Loucy (cell line): ENCODE measurements around the gene HPSE2.

Source experiments
- H2AFZ ChIP-seq: fragments of 200-600 bp; sonication (generic); 2 replicates; pipeline ENCODE4 v1.6.0; 2016; ENCODE audit warnings: antibody characterized with exemption, mild to moderate bottlenecking, low read length, moderate library complexity
- H3F3A ChIP-seq: fragments of 200-600 bp; 2 replicates; pipeline ENCODE4 v1.6.0; 2016; ENCODE audit warnings: antibody characterized with exemption, low read depth, mild to moderate bottlenecking
- H3K27me3 ChIP-seq: fragments of 200-600 bp; sonication (generic); 2 replicates; pipeline ENCODE4 v1.6.1; 2014; ENCODE audit warnings: low read length, mild to moderate bottlenecking; ENCODE audit not compliant: insufficient read depth, poor library complexity, severe bottlenecking
- H3K36me3 ChIP-seq: fragments of 200-600 bp; sonication (generic); 2 replicates; pipeline ENCODE4 v1.6.1; 2016; ENCODE audit warnings: low read length; ENCODE audit not compliant: insufficient read depth
- H3K4me1 ChIP-seq: fragments of 200-600 bp; sonication (generic); 2 replicates; pipeline ENCODE4 v1.5.1; 2014; ENCODE audit warnings: low read length, mild to moderate bottlenecking; ENCODE audit not compliant: insufficient read depth, poor library complexity, severe bottlenecking
- H3K4me2 ChIP-seq: fragments of 200-600 bp; sonication (generic); 2 replicates; pipeline ENCODE4 v1.6.0; 2014; ENCODE audit warnings: antibody characterized with exemption, low read length, low read depth, mild to moderate bottlenecking; ENCODE audit not compliant: poor library complexity, severe bottlenecking
- H3K4me3 ChIP-seq: fragments of 200-600 bp; sonication (generic); 2 replicates; pipeline ENCODE4 v1.5.1; 2014; ENCODE audit warnings: low read length, mild to moderate bottlenecking, mixed read lengths; ENCODE audit not compliant: poor library complexity, severe bottlenecking
- H3K79me2 ChIP-seq: fragments of 200-600 bp; sonication (generic); 2 replicates; pipeline ENCODE4 v1.6.1; 2014; ENCODE audit warnings: low read length; ENCODE audit not compliant: insufficient read depth
- H3K9ac ChIP-seq: fragments of 200-600 bp; sonication (generic); 2 replicates; pipeline ENCODE4 v1.6.0; 2014; ENCODE audit warnings: mild to moderate bottlenecking, low read depth, low read length, moderate library complexity; ENCODE audit not compliant: poor library complexity, severe bottlenecking
- H3K9me2 ChIP-seq: fragments of 200-600 bp; sonication (generic); replicated peaks from 2 replicates; pipeline ENCODE4 v1.6.1; 2016; ENCODE audit warnings: low read depth, low read length, mixed read lengths
- H3K9me3 ChIP-seq: fragments of 200-600 bp; sonication (generic); 2 replicates; pipeline ENCODE4 v1.6.1; 2014; ENCODE audit warnings: mild to moderate bottlenecking, antibody characterized with exemption, low read length, low read depth; ENCODE audit not compliant: insufficient read depth
- H4K20me1 ChIP-seq: fragments of 200-600 bp; sonication (generic); 2 replicates; pipeline ENCODE4 v1.6.0; 2014; ENCODE audit warnings: antibody characterized with exemption, low read length, mild to moderate bottlenecking; ENCODE audit not compliant: insufficient read depth, poor library complexity, severe bottlenecking
- EZH2phosphoT487 ChIP-seq: fragments of 200-600 bp; IDR thresholded peaks from 2 replicates; pipeline ENCODE4 v1.6.1; 2018; ENCODE audit warnings: antibody characterized with exemption, mild to moderate bottlenecking, moderate library complexity, borderline replicate concordance
- TF ChIP-seq, protein P1 (sequence below): fragments of 200-600 bp; sonication (generic); conservative IDR thresholded peaks from 2 replicates; pipeline ENCODE4 v1.5.1; 2014; ENCODE audit warnings: mild to moderate bottlenecking, antibody characterized with exemption, low read length

Gene HPSE2

DNA sequence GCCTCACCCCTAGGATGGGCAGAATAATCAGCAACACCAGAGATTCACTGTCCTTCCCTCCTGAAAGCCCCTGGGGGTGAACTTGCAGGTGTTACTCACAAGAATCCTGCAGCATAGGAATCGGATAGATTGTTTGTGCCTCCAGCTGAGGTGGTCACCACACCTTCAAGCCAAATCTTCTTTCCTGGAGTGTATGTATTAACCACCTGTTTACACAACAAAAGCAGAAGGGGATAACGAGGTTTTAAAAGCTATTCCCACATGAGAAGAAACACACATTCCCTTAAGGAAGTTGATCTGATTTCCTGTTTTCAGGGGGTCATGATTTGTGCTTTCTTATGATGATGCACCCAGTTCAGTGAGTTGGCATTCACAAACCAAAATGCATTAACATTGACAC is 615.1 kb downstream of the HPSE2 start:
- Histone ChIP-seq H3K9me2 (no peaks in the 10 kb centered on the region), H3K36me3 (no peaks in the 10 kb centered on the region), H3F3A (no peaks in the 10 kb centered on the region), H3K4me3 (no peak overlapping the region), H2AFZ (no peak overlapping the region), H3K79me2 (no peaks in the 10 kb centered on the region), H3K9ac (no peak overlapping the region), H4K20me1 (no peaks in the 10 kb centered on the region), H3K4me1 (peaks cover 37% of the 10 kb centered on the region), H3K9me3 (no peaks in the 10 kb centered on the region), H3K4me2 (no peak overlapping the region), H3K27me3 (no peaks in the 10 kb centered on the region)
- TF ChIP-seq, protein P1, sequence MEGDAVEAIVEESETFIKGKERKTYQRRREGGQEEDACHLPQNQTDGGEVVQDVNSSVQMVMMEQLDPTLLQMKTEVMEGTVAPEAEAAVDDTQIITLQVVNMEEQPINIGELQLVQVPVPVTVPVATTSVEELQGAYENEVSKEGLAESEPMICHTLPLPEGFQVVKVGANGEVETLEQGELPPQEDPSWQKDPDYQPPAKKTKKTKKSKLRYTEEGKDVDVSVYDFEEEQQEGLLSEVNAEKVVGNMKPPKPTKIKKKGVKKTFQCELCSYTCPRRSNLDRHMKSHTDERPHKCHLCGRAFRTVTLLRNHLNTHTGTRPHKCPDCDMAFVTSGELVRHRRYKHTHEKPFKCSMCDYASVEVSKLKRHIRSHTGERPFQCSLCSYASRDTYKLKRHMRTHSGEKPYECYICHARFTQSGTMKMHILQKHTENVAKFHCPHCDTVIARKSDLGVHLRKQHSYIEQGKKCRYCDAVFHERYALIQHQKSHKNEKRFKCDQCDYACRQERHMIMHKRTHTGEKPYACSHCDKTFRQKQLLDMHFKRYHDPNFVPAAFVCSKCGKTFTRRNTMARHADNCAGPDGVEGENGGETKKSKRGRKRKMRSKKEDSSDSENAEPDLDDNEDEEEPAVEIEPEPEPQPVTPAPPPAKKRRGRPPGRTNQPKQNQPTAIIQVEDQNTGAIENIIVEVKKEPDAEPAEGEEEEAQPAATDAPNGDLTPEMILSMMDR, result no peak
- TF ChIP-seq EZH2phosphoT487, result no peak

DNA sequence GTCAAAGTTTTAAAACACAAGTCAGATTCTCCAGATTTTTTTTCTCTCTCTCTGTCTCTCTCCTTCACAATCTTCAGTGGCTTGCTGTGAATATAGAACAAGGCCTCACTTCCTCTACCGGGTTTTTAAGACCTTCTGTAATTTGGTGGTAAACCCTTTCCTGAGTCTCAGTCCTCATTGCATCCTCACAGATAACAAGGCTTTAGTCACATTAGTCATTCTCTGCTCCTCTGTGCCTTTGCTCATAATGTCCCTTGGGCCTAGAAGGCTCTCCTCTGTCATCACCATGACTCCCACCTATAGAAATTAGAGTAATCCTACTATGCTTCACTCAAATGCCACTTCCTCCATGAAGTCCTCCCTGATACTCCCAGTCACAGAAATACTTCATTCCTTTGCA is 616.2 kb downstream of the HPSE2 start:
- H3K9me3 ChIP-seq, result no peaks in the 10 kb centered on the region
- no peaks in the 10 kb centered on the region for H3K27me3 ChIP-seq
- H2AFZ ChIP-seq, result no peak overlapping the region
- no peaks in the 10 kb centered on the region for H3K79me2 ChIP-seq
- no peaks in the 10 kb centered on the region for H3K36me3 ChIP-seq
- no peak overlapping the region for H3K9ac ChIP-seq
- no peaks in the 10 kb centered on the region for H4K20me1 ChIP-seq
- peaks cover 37% of the 10 kb centered on the region for H3K4me1 ChIP-seq
- H3K4me3 ChIP-seq, result peak overlapping the region; percentile 16
- H3K4me2 ChIP-seq, result peak overlapping the region; percentile 60
- H3F3A ChIP-seq, result no peaks in the 10 kb centered on the region
- TF ChIP-seq, protein P1, result no peak
- TF ChIP-seq EZH2phosphoT487, result no peak
- H3K9me2 ChIP-seq, result no peaks in the 10 kb centered on the region

DNA sequence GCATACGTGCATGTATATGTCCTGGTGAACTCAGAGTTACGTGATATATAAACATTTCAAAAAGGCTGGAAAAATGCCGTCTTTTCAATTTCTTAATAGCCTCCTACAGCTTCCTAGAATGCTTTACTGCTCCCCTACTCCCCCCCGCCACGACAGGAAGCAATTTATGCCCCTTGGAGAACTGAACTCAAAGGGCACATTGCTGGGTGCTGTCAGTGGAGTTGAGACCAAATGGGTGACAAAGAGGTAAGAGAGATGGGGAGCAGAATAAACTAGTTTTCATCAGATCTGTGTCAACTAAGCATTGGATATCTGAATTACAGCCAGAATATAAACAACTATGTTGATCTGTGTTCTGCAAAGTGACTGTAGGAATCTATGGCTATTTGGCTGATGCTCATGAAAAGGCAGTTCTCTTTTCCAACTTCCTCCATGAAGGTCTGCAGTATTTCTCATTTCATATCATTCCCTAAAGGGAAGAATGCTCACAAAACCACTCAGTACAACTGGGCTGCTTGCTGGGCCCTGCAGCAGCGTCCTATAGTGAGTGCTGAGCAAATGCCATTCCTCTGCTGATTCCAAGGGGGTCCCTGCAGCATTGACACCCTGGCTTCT is 617.6 kb downstream of the HPSE2 start:
- Histone ChIP-seq H3K4me1 (peaks cover 37% of the 10 kb centered on the region), H3K9ac (no peak overlapping the region), H3K27me3 (no peaks in the 10 kb centered on the region), H3K79me2 (no peaks in the 10 kb centered on the region), H3K4me3 (no peak overlapping the region), H4K20me1 (no peaks in the 10 kb centered on the region), H3K9me2 (no peaks in the 10 kb centered on the region), H3K9me3 (no peaks in the 10 kb centered on the region), H3K36me3 (no peaks in the 10 kb centered on the region), H3F3A (no peaks in the 10 kb centered on the region), H3K4me2 (peak overlapping the region; percentile 60), H2AFZ (no peak overlapping the region)
- TF ChIP-seq EZH2phosphoT487, result no peak
- TF ChIP-seq, protein P1, result no peak
